Ishikawa (cell line): ENCODE results near the gene MPZ.

ENCODE experiments used
- EGR1 ChIP-seq: IDR thresholded peaks from 2 replicates; pipeline ENCODE4 v1.6.1; 2012
- EP300 ChIP-seq: IDR thresholded peaks from 2 replicates; pipeline ENCODE4 v1.6.1; 2012; ENCODE audit warnings: borderline replicate concordance
- TAF1 ChIP-seq: IDR thresholded peaks from 2 replicates; pipeline ENCODE4 v1.6.1; 2012; ENCODE audit warnings: low read depth, mild to moderate bottlenecking
- TEAD4 ChIP-seq: IDR thresholded peaks from 2 replicates; pipeline ENCODE4 v1.6.1; 2012
- TF ChIP-seq, protein P1 (sequence below): IDR thresholded peaks from 2 replicates; pipeline ENCODE4 v1.6.1; 2012
- TF ChIP-seq, protein P2 (sequence below): IDR thresholded peaks from 2 replicates; pipeline ENCODE4 v1.6.1; 2012; ENCODE audit warnings: low read depth, mild to moderate bottlenecking

- TF ChIP-seq EGR1 (no peak), TEAD4 (no peak), EP300 (no peak), TAF1 (no peak)
- TF ChIP-seq, protein P1, sequence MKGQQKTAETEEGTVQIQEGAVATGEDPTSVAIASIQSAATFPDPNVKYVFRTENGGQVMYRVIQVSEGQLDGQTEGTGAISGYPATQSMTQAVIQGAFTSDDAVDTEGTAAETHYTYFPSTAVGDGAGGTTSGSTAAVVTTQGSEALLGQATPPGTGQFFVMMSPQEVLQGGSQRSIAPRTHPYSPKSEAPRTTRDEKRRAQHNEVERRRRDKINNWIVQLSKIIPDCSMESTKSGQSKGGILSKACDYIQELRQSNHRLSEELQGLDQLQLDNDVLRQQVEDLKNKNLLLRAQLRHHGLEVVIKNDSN: no peak
- TF ChIP-seq, protein P2, sequence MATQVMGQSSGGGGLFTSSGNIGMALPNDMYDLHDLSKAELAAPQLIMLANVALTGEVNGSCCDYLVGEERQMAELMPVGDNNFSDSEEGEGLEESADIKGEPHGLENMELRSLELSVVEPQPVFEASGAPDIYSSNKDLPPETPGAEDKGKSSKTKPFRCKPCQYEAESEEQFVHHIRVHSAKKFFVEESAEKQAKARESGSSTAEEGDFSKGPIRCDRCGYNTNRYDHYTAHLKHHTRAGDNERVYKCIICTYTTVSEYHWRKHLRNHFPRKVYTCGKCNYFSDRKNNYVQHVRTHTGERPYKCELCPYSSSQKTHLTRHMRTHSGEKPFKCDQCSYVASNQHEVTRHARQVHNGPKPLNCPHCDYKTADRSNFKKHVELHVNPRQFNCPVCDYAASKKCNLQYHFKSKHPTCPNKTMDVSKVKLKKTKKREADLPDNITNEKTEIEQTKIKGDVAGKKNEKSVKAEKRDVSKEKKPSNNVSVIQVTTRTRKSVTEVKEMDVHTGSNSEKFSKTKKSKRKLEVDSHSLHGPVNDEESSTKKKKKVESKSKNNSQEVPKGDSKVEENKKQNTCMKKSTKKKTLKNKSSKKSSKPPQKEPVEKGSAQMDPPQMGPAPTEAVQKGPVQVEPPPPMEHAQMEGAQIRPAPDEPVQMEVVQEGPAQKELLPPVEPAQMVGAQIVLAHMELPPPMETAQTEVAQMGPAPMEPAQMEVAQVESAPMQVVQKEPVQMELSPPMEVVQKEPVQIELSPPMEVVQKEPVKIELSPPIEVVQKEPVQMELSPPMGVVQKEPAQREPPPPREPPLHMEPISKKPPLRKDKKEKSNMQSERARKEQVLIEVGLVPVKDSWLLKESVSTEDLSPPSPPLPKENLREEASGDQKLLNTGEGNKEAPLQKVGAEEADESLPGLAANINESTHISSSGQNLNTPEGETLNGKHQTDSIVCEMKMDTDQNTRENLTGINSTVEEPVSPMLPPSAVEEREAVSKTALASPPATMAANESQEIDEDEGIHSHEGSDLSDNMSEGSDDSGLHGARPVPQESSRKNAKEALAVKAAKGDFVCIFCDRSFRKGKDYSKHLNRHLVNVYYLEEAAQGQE: no peak
These were observed 41.7 kb upstream of the MPZ start for GRCh38 chr1:161351482-161351881.
